Effector CD4-positive, alpha-beta T cell (primary cell): ENCODE results near the gene APCDD1.

Experiments
- DNase-seq: peaks from one replicate; pipeline ENCODE4 v3.0.0-alpha.2; 2020

Gene APCDD1

GRCh38 chr18:10432781-10433180 is 21.7 kb upstream of the APCDD1 start:
- no peak for DNase-seq

- no peak for DNase-seq
Measured at GRCh38 chr18:10436160-10436559, 18.3 kb upstream of the APCDD1 start.

GRCh38 chr18:10437837-10438236 is 16.6 kb upstream of the APCDD1 start:
- no peak for DNase-seq

- DNase-seq: no peak
Measured at GRCh38 chr18:10439898-10440297, 14.5 kb upstream of the APCDD1 start.

- no peak for DNase-seq
Measured at GRCh38 chr18:10440884-10441283, 13.6 kb upstream of the APCDD1 start.

GRCh38 chr18:10441472-10441871 is 13.0 kb upstream of the APCDD1 start:
- DNase-seq: no peak

- DNase-seq: no peak
Measured at GRCh38 chr18:10442551-10442971, 11.9 kb upstream of the APCDD1 start.

- no peak for DNase-seq
Measured at GRCh38 chr18:10443001-10443400, 11.4 kb upstream of the APCDD1 start.

GRCh38 chr18:10444314-10445006 is 10.0 kb upstream of the APCDD1 start:
- no peak for DNase-seq

- DNase-seq: no peak
Measured at GRCh38 chr18:10449396-10449795, 5.0 kb upstream of the APCDD1 start.

GRCh38 chr18:10450986-10451385 is 3.4 kb upstream of the APCDD1 start:
- no peak for DNase-seq

- no peak for DNase-seq
Measured at GRCh38 chr18:10453261-10453805, 1.1 kb upstream of the APCDD1 start.

- no peak for DNase-seq
Measured at GRCh38 chr18:10454681-10455557, 484 bp downstream of the APCDD1 start.

- DNase-seq: no peak
Measured at GRCh38 chr18:10455726-10456453, 1.5 kb downstream of the APCDD1 start.

- no peak for DNase-seq
Measured at GRCh38 chr18:10456718-10457117, 2.3 kb downstream of the APCDD1 start.

GRCh38 chr18:10457128-10457527 is 2.7 kb downstream of the APCDD1 start:
- no peak for DNase-seq

GRCh38 chr18:10457767-10458166 is 3.3 kb downstream of the APCDD1 start:
- DNase-seq: no peak

GRCh38 chr18:10458691-10459090 is 4.3 kb downstream of the APCDD1 start:
- no peak for DNase-seq

- DNase-seq: no peak
Measured at GRCh38 chr18:10459587-10459986, 5.2 kb downstream of the APCDD1 start.

GRCh38 chr18:10460414-10461018 is 6.1 kb downstream of the APCDD1 start:
- DNase-seq: no peak

- no peak for DNase-seq
Measured at GRCh38 chr18:10461989-10462388, 7.6 kb downstream of the APCDD1 start.

- no peak for DNase-seq
Measured at GRCh38 chr18:10462597-10462996, 8.2 kb downstream of the APCDD1 start.

- no peak for DNase-seq
Measured at GRCh38 chr18:10463096-10463495, 8.7 kb downstream of the APCDD1 start.
